NCI-H1694 (cell line): ENCODE results near the gene NIT1.
"Not testable (repeated sequence)": the region's sequence is repeated elsewhere in the genome, so short reads cannot be mapped to it uniquely, and the experiment has no call there.

Experiments
- DNase-seq: peaks from one replicate; lab custom pipeline; 2025; lab: John Stamatoyannopoulos, UW

The NIT1 gene

DNA sequence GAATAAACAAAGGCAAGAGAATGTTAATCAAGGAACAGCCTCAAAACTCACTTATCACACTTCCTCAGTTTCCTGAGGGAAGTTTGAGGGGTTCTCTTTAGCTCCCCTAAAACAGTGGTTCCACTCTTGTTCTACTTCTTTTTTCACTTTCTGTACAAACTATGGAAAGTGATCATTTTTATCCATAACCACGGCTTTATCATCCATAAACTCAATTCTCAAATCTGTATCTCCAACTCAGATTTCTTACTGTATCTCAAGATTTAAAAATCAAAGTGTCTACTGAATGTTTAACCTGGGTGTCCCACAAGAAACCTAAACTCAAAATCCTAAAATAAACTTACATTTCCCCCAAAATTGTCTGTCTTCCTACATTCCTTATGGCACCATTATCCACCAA is 4.0 kb upstream of the NIT1 start:
- DNase-seq = no peak

DNA sequence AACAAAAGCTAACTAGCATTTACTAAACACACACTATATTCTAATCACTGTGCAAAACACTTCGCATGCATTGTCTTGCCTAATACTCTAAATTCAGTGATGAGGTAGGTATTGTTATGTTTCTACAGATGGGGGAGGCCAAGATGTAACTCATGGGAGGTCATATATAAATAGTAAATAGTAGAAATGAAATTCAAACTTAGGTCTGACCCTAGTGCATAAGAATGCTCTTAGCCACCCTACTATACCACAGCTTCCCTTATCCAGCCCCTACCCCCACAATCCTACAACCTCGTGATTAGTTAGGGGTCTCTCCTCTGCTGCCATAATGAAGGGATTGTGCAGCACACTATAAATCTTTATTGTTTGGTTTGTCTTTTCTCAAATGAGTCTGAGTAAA is 3.3 kb upstream of the NIT1 start:
- no peak for DNase-seq

DNA sequence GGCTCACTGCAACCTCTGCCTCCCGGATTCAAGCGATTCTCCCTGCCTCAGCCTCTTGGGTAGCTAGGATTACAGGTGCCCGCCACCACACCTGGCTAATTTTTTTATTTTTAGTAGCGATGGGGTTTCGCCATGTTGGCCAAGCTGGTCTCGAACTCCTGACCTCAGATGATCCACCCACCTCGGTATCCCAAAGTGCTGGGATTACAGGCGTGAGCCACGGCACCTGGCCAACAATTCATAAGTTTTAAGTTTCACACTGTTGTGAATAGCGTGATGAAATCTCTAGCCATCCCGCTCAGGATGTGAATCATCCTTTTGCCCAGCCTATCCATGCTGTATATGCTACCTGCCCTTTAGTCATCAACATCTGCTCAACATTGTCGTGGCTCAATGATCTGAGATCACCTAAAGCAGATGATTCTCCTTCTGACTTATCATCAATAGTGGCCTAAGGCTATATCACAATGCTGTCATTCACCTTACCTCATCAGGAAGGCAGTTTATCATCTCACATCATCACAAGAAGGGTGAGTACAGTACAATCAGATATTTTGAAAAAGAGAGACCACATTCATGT is 2.7 kb upstream of the NIT1 start:
- DNase-seq = no peak

DNA sequence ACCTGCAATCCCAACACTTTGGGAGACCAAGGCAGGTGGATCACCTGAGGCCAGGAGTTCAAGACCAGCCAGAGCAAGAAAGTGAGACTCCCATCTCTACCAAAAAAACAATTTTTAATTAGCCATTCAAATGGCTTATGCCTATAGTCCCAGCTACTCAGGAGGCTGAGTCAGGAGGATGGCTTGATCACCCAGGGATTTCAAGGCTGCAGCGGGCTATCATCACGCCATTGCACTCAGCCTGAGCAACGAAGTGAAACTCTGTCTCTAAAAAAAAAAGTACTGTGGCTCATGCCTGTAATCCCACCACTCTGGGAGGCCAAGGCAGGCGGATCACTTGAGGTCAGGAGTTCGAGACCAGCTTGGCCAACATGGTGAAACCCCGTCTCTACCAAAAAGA is 1.9 kb upstream of the NIT1 start:
- not testable (repeated sequence) for DNase-seq

DNA sequence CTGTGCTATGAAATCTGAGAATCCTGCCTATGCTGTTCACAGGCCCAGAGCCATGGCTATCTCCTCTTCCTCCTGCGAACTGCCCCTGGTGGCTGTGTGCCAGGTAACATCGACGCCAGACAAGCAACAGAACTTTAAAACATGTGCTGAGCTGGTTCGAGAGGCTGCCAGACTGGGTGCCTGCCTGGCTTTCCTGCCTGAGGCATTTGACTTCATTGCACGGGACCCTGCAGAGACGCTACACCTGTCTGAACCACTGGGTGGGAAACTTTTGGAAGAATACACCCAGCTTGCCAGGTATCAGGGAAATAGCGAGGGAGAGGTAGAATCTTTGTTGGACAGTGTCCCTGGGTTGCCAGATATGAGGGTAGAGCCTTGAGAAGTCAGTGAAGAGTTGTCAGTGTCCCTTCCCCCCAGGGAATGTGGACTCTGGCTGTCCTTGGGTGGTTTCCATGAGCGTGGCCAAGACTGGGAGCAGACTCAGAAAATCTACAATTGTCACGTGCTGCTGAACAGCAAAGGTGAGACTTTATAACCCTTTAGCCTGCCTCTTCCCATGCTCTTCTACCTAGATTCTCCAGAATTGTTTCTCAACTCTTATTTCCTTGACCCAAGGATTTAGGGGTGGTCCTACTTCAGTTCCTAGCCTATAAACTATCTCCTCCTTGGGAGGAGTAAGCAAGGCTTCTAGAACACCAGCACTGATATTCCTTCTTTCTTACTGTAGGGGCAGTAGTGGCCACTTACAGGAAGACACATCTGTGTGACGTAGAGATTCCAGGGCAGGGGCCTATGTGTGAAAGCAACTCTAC is 1.4 kb downstream of the NIT1 start:
- DNase-seq = no peak

DNA sequence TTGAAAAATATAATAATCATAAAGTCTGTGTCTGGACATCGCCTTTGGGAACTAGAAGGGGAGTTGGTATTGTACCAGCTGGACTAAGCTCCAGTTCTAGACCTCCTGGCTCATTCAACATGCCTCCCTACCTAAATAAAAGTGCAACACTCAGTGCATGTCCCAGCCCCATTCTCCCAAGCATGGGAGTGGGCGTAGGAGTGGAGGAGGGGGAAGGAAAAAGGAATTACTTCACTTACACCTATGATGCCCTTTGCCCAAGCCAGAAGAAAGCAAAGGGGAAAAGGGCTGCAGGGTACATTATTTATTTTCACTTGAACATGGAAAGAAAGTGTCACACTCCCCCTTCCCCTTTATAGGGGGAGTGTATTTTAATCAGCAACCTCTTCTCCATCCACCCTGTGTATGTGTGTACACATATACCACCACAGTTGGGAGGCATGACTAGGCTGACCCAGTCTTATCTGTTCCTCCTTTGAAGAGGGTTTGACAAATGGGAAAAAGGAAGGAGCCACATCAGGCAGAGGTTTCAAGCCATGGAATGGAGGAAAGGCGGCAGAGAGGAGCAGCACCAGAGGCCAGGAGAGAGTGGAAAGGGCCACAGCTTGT is 3.2 kb downstream of the NIT1 start:
- DNase-seq = no peak

DNA sequence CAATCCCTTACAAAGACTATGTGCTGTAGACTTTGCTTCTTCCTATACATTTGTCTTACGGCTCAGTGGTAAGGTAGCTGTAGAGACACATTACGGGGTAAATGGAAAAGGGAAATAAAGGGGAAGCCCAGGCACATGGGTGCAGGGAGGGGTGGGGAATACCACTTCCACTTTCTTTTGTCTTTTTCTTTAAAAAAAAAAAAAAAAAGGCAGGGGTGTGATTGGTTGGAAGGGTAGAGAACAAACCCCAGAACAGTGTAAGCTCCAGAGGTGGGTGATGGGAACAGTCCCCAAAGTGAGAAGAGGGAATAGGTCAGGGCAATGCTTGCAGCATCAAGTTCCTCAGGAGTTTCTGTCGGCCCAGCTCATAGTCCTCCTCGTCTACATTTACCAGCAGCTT is 3.9 kb downstream of the NIT1 start:
- no peak for DNase-seq

DNA sequence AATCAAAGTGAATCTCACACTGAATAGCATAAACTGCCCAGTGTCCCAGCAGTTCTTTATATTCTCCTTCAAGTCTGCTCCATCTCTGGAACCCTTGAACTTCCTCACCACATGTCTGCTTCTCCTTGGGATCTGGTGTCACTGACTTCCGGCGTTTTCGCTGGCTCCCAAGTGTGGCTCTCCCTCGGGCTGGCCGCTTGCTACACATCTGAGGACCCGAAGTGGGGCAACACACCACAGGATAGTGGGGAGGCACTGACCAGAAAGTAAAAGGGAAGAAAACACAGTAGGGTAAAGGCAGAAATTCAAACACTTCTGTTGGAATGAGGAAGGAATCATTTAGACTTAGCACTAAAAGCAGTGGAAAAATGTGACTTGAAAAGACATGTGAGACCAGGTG is 5.1 kb downstream of the NIT1 start:
- DNase-seq = peak; percentile 13

DNA sequence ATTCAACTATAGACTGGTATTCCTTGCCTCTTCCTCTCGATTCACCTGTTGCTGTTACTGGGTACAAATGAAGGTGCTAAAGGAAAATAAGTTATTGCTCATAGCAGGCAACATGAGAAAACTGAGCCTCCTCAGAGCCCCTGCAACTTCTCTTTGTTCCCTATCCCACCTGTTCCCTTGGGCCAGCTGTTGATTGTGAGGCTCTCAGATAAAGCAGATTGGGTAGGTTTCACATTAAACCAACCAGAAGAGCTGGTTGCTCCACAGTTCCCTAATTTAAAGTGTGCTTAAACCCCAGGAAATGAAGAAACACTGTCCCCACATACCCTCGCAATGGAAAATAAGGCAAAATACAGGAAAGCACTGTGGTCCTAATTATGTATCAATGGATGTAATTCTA is 9.7 kb downstream of the NIT1 start:
- DNase-seq = peak; percentile 47

DNA sequence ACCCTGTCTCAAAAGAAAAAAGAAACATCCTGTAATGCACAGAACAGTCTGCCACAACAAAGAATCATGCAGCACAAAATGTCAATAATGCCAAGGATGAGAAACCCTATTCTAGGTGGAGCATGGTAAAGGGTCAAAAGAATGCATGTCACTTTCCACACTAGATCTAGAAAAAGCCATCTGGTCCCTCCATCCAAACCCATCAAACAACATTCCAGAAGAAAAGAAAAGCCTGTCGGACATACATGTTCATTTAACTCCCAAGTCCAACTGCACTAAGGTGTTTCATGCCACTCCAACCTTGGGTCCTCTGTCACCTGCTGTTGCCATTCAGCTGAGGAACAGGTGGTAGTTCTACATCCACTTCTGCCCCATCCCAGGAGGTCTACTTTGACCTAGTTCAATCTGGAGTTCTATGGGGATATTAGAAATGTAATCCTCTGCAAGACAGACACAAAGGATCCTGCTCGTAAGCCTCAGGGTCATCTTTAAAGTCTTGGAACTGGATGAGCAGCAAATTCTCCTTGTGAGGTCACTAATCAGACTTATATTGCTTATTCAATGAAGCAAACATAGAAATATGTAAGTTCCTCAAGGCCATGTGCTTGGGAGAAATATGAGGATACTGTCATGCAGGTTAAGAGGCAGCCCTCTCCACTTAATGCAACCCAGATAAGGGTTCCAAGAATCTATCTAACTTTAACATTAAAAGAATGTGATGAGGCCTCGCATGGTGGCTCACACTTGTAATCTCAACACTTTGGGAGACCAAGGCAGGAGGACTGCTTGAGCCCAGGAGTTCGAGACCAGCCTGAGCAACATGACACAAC is 10.9 kb downstream of the NIT1 start:
- DNase-seq = peak; percentile 44

DNA sequence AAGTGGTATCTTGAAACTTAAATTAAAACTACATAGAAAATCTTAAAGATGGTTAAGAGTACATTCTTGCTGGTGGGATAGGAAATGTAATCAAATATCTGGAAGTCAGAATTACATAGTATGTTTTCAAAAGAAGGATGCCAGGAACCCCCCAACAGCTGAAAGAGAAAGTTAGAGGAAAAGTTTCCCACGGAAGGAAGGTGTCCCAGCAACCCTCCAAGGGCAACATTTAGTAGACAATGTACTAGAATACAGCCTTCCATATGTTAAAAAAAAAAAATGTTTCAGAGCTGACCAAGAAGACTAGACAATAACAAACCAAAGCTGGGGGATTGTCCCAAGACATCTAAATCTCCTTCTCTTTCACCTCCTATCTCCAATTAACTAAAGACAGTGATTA is 12.4 kb downstream of the NIT1 start:
- DNase-seq = no peak

DNA sequence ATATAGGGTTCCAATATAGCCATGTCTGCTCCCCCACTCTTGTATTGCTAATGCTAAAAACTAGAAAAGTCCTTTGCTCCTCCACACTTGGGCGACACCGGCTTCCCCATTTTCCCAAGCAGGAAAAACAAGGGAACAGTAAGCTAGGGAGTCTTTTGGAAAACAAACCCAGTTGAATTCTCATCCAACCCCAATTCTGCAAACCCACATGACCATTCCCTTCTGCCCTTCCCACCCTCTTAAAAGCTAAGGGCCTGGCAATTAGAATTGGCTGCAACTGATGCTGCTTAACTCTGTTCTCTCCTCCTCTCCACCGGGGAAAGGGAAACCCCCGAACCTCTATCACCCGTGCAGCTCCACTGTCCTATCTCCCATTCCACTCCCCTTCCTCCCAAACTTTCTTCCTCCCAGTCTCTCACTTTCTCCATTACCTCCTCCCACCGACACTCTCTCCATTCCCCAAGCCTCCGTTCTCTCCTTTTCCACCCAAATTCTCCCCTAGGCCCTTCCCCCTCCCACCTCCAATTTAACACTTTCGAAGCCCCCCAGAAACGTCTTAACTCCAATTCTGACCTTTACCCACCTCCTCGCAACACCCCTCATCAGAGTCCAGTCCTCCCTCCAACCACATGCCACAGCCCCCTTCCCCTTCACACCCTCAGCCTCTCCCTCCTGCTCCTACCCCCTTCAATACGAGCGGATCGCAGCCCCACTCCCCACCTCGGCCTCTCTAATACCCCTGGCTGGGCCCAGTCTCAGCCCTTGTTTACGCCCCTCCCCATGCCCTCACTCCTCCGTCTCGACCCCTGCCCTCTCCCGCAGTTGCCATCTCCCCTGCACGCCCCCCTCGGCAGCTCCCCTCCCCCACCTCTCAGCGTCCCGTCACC is 13.9 kb downstream of the NIT1 start:
- peak; percentile 80 for DNase-seq

DNA sequence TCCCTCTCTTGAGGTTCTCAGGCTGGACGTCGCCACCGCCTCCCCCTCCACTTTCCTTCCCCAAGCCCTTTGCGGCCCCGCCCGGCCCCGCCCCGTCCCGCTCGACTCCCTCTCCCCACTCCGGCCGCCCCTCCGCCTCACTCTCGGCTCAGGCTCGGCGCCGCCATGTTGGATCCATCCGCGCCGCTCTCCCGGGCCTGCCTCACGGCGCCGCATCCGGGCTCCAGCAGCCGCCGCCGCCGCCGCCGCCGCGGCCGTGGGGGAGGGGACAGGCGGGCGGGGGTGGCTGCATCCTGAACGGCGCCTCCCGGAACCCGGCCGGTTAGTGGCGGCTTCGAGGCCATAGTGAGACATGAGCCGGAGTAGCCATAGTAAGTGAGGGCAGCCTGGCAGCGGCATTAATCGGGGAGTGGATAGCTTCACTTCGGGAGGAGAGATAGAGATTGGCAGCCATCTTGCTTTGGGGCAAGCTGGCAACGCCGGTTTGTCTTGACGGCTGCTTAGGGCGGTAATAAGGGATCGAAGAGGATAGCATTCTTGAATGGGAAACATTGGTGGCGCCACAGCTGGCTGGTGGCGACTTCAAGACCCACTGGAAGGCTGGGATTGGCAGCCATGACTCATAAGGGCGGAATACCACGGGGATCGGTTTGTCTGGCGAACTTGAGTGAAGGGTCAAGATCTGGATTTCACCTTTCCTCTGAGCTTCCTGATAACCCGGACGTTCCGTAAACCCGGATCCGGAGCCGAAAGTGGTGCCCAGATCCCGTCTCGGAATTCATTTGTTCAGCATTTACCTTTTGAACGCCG is 14.7 kb downstream of the NIT1 start, which contains the start of gene DEDD:
TSS of gene DEDD (minus strand) at position 258 of the 810 bp plus-strand sequence. CDS start 8,205 bp downstream, outside the sequence.
- peak; percentile 98 for DNase-seq

DNA sequence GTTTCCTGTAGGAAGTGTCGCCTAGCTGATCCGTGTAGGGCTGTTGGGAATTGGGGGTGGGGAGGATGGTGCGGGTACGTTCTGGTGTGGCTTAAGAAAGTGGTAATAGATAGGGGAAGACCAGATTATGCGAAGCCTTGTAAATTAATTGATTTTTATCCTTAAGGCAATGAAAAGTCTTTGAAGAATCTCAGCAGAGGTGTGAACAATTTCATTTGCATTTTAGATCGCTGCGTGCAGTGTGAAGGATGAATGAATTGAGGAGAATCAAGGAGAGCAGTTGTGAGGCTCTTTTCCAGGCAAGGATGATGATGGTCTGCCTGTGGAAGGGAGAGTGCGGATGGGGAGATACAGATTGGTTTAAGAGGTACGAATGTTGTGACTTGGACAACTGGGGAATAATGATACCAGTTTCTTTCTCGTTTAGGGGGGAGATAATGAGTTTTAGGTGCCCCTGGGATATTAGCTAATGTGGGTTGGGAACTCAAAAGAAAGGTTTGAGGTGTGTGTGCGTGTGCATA is 15.4 kb downstream of the NIT1 start:
- DNase-seq = no peak

DNA sequence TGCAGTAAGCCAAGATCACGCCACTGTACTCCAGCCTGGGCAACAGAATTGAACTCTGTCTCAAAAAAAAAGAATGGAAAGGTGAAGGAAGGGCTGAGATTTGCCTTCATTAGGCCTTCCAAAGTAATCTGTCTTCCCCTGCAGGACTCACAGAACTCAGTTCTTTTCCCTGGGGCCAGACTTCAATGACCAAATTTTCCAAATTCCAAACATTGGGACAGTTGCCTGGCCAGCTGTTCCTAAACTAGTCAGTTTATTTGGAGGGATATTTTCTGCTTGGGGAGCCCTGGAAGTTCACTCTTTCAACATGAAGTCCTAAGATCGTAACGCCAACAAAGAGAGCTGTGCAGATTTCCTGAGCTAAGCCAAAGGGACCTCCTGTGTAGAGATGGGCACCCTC is 20.0 kb downstream of the NIT1 start:
- DNase-seq = no peak

DNA sequence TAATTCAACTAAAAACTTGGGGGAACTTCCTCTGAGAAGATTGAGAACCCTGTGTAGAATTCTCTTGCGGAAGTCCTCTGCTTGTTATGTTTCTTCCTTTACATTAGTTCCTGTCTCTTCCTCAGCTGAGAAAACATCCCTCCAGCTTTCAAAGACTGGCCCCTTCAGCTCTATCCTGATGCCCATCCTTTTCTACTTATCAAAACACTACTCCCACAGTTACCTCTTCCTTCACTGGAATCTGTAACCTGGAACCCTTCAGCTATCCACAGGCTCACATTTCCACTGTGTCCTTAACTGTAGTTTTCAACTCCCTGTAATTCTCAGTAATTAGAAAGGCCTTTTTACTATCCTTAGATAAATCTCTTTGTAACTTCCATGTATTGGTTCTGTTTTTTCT is 20.5 kb downstream of the NIT1 start:
- no peak for DNase-seq

DNA sequence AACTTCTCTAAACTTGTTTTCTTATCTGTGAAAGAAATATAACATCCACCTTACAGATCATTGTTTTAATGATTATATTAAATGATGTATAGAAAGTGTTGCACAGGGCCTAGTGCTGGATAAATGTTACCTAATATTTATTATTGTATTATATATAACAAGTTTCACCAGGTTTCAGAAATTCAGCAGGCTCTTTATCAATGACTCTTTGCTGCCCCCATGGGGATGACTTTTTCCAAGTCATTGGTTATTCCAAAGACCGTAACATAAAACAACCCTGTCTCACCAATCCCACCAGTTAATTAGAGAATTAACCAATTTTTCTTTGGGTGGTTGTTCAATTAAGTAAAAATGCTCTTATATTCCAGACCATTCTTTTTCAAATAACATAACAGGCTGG is 21.9 kb downstream of the NIT1 start:
- peak; percentile 68 for DNase-seq

DNA sequence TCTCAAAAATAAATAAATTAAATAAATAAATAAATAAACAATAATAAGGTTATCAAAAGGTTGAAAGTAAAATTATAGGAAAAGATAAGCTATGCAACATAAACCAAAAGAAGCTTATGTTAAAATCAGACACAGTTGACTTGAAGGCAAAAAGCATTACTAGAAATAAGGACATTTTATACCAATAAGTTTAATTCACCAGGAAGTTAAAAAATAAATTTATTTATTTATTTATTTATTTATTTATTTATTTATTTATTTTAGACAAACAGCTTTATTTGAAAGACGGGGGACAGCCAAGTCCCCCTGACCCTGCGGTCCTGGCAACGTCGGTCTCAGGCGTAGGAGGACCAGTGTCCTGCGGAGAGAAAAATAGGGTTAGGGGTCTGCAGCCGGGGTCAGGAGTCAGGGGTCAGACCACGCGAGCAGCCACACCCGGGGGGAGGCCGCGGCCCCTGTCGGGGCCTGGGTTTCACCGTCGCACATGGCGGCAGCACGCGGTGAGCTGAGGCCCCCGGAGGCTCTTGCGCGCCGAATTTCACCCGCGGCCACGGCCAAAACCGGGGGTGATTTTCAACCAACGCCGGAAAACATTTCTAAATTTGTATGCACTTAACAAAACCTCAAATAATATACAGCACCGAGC is 23.0 kb downstream of the NIT1 start:
- no peak for DNase-seq

DNA sequence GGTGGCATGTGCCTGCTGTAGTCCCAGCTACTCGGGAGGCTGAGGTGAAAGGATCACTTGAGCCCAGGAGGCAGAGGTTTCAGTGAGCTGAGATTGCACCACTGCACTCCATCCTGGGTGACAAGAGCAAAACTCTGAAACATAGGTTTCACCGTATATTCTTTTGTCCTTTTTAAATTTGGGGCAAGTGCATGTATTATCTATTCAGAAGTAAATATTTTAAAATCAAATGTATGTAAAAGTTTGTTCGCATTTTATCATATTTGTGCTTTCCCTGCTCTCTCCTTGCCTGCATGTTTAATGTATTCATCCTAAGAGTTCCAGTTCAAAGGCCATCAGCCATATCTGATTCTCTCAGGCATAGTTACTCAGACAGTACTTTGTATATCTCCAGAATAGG is 27.9 kb downstream of the NIT1 start:
- peak; percentile 19 for DNase-seq

DNA sequence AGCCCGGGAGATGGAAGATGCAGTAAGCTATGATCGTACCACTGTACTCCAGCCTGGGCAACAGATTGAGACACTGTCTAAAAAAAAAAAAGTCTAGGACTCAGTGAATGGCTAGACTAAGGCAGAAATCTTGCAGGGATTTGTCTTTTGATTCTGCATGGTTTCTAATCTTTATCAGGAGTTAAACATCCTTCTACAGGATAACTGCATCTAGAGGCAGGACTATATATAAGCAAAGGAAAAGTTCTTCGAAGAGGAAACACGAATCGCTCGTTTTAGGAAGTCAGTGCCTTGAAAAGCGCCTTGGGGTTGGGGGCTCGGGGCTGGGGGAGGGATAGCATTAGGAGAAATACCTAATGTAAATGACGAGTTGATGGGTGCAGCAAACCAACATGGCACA is 35.3 kb downstream of the NIT1 start:
- DNase-seq = no peak
